K562 (cell line): ENCODE measurements around the gene TWSG1. TPM values are rescaled to one million over a fixed set of nuclear protein-coding genes. Genes with fewer than 3 reads are reported as not detected.
A peak's percentile ranks its signal among the peaks of the same experiment; 100 is the strongest.

ENCODE experiments used
- BCOR ChIP-seq: fragments of 450-650 bp; IDR thresholded peaks from 2 replicates; pipeline ENCODE4 v1.6.1; 2016
- SIRT6 ChIP-seq: IDR thresholded peaks from one replicate; pipeline ENCODE4 v1.6.1; 2012; ENCODE audit warnings: low read depth, mild to moderate bottlenecking, control low read depth, inconsistent platforms, low read length, moderate library complexity
- TCF7 ChIP-seq: sonication (generic); IDR thresholded peaks from 2 replicates; pipeline ENCODE4 v1.6.1; 2016; ENCODE audit warnings: antibody characterized with exemption, borderline replicate concordance
- ZFPM2 ChIP-seq: fragments of 250-450 bp; sonication (Bioruptor Pico); IDR thresholded peaks from 2 replicates; pipeline ENCODE4 v1.5.1; 2022; ENCODE audit warnings: mild to moderate bottlenecking
- polyA plus RNA-seq, 8 experiments: library from polyadenylated mRNA; depleted of rRNA in 4 of 8; stranded (reverse) in 5 of 8; unstranded in 3 of 8; fragments of >200 nt; fragmentation: Nextera tagmentation in 2 of 8; fragmentation: Illumina TruSeq in 1 of 8; extraction: Ambion mirVana in 2 of 8; extraction: Trizol in 1 of 8; gene quantifications; 2 replicates each; pipeline versions ENCODE4 v1.2.1 to v1.2.3, GENCODE V29; 2011 to 2014; ENCODE audit warnings: inconsistent platforms in 1 of 8, missing spikeins in 1 of 8
- total RNA-seq, 7 experiments: library from RNA; depleted of rRNA in 6 of 7; stranded (reverse); fragments of >200 nt in 6 of 7; fragmentation: Illumina TruSeq in 2 of 7; extraction: Trizol in 2 of 7; gene quantifications; 2 replicates each; pipeline versions ENCODE4 v1.2.1 to v1.2.3, GENCODE V29; 2011 to 2021; ENCODE audit warnings: low replicate concordance in 1 of 7
- TF ChIP-seq, protein P1 (sequence below): fragments of 450-650 bp; IDR thresholded peaks from 2 replicates; pipeline ENCODE4 v1.6.1; 2018; ENCODE audit not compliant: partially characterized antibody
- TF ChIP-seq, protein P2 (sequence below): fragments of 150-350 bp; conservative IDR thresholded peaks from 2 replicates; pipeline ENCODE4 v1.6.1; 2014; ENCODE audit warnings: low read length
- TF ChIP-seq, protein P3 (sequence below): fragments of 450-650 bp; formaldehyde crosslinking; IDR thresholded peaks from 2 replicates; pipeline ENCODE4 v1.4.0; 2020; ENCODE audit warnings: mild to moderate bottlenecking, moderate library complexity
- TF ChIP-seq, protein P4 (sequence below): fragments of 450-650 bp; IDR thresholded peaks from 2 replicates; pipeline ENCODE4 v1.6.1; 2018; ENCODE audit warnings: mild to moderate bottlenecking, low read depth; ENCODE audit not compliant: partially characterized antibody

Gene TWSG1
- total and polyA plus RNA-seq, 9 of the 15 experiments (the other 6 are each of a cell fraction or from before 2014, with no cell fraction given): 10.4 to 37.2 (median 25.1) TPM

DNA sequence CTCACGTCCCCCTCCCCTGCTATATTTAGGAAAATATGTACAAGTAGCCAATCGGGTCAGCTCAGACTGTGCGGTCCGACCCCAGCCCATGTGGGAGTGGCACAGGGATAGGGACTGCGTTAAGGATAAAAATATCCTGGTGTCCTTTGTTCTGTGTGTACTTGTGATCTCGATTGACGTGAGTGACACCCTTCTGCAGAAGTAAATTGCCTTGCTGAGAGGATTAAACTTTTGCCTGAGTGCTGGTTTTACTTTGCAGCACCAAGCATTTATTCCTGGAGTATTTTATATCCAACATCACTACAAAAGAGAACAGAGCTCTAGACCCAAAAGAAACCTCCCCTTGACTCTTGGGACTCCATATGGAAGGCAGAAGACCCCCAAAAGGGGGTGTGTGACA, 112.8 kb downstream of the TWSG1 start (continued):
- TF ChIP-seq, protein P1, sequence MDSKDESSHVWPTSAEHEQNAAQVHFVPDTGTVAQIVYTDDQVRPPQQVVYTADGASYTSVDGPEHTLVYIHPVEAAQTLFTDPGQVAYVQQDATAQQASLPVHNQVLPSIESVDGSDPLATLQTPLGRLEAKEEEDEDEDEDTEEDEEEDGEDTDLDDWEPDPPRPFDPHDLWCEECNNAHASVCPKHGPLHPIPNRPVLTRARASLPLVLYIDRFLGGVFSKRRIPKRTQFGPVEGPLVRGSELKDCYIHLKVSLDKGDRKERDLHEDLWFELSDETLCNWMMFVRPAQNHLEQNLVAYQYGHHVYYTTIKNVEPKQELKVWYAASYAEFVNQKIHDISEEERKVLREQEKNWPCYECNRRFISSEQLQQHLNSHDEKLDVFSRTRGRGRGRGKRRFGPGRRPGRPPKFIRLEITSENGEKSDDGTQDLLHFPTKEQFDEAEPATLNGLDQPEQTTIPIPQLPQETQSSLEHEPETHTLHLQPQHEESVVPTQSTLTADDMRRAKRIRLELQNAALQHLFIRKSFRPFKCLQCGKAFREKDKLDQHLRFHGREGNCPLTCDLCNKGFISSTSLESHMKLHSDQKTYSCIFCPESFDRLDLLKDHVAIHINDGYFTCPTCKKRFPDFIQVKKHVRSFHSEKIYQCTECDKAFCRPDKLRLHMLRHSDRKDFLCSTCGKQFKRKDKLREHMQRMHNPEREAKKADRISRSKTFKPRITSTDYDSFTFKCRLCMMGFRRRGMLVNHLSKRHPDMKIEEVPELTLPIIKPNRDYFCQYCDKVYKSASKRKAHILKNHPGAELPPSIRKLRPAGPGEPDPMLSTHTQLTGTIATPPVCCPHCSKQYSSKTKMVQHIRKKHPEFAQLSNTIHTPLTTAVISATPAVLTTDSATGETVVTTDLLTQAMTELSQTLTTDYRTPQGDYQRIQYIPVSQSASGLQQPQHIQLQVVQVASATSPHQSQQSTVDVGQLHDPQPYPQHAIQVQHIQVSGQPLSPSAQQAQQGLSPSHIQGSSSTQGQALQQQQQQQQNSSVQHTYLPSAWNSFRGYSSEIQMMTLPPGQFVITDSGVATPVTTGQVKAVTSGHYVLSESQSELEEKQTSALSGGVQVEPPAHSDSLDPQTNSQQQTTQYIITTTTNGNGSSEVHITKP: no peak
- TF ChIP-seq, protein P2, sequence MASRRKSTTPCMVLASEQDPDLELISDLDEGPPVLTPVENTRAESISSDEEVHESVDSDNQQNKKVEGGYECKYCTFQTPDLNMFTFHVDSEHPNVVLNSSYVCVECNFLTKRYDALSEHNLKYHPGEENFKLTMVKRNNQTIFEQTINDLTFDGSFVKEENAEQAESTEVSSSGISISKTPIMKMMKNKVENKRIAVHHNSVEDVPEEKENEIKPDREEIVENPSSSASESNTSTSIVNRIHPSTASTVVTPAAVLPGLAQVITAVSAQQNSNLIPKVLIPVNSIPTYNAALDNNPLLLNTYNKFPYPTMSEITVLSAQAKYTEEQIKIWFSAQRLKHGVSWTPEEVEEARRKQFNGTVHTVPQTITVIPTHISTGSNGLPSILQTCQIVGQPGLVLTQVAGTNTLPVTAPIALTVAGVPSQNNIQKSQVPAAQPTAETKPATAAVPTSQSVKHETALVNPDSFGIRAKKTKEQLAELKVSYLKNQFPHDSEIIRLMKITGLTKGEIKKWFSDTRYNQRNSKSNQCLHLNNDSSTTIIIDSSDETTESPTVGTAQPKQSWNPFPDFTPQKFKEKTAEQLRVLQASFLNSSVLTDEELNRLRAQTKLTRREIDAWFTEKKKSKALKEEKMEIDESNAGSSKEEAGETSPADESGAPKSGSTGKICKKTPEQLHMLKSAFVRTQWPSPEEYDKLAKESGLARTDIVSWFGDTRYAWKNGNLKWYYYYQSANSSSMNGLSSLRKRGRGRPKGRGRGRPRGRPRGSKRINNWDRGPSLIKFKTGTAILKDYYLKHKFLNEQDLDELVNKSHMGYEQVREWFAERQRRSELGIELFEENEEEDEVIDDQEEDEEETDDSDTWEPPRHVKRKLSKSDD: no peak
- no peak for TF ChIP-seq SIRT6
- TF ChIP-seq, protein P3, sequence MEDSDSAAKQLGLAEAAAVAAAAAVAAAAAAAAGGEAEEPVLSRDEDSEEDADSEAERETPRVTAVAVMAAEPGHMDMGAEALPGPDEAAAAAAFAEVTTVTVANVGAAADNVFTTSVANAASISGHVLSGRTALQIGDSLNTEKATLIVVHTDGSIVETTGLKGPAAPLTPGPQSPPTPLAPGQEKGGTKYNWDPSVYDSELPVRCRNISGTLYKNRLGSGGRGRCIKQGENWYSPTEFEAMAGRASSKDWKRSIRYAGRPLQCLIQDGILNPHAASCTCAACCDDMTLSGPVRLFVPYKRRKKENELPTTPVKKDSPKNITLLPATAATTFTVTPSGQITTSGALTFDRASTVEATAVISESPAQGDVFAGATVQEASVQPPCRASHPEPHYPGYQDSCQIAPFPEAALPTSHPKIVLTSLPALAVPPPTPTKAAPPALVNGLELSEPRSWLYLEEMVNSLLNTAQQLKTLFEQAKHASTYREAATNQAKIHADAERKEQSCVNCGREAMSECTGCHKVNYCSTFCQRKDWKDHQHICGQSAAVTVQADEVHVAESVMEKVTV: no peak
- no peak for TF ChIP-seq TCF7
- TF ChIP-seq, protein P4, sequence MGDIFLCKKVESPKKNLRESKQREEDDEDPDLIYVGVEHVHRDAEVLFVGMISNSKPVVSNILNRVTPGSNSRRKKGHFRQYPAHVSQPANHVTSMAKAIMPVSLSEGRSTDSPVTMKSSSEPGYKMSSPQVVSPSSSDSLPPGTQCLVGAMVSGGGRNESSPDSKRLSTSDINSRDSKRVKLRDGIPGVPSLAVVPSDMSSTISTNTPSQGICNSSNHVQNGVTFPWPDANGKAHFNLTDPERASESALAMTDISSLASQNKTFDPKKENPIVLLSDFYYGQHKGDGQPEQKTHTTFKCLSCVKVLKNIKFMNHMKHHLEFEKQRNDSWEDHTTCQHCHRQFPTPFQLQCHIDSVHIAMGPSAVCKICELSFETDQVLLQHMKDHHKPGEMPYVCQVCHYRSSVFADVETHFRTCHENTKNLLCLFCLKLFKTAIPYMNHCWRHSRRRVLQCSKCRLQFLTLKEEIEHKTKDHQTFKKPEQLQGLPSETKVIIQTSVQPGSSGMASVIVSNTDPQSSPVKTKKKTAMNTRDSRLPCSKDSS: peak; percentile 93
- no peak for TF ChIP-seq BCOR
- TF ChIP-seq ZFPM2 (CRISPR knock-in tag): no peak
